ENCODE measurements around the gene LRRC27. TPM values are rescaled to one million over a fixed set of nuclear protein-coding genes. Genes with fewer than 3 reads are reported as not detected.

LRRC27 gene
- total RNA-seq, 1 donor from 2014 or later = 3.8 TPM

DNA sequence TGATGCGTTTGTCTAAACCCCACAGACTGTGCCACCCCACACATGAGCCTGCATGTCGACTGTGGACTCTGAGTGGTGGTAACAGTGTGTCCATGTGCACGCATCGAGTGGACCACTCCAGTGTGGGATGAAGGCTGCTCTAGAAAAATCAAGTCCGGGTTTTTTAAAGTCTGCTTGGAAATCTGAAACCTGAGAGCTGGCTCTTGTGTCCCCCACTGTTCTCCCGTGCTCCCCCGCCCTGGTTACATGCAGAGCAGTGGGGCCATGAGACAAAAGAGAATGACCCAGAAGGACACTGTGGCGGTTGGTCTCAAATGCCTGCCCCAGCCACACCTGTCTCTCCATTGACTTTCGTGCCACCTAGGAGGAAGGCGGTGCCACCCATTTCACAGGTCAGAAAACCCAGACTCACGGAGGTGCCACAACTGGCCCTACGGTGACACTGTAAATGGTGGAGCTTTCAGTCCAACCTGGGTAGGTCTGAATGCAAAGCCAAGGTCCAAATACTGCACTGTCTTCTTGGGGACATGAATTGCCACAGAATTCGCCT, 37.7 kb downstream of the LRRC27 start:
- intact Hi-C loops (cut with micrococcal nuclease) = no loop called here
- H3K27me3 ChIP-seq (ENCODE audit: low read depth) = peaks cover 4% of the 10 kb centered on the region
- no peak for TF ChIP-seq CTCF (IDR thresholded peaks at IDR 0.05; ENCODE audit: borderline replicate concordance)
- H3K4me1 ChIP-seq = no peaks in the 10 kb centered on the region
- no peak overlapping the region for H3K4me3 ChIP-seq
- peaks cover 22% of the 10 kb centered on the region for H3K36me3 ChIP-seq
- no peak overlapping the region for H3K27ac ChIP-seq (replicated peaks)
- peaks cover 9% of the 10 kb centered on the region for H3K9me3 ChIP-seq (replicated peaks)
- DNase-seq = no peak

- Histone ChIP-seq H3K27me3 (ENCODE audit: low read depth) (peaks cover 4% of the 10 kb centered on the region), H3K27ac (replicated peaks) (no peak overlapping the region), H3K4me1 (no peaks in the 10 kb centered on the region), H3K36me3 (peaks cover 16% of the 10 kb centered on the region), H3K9me3 (replicated peaks) (peaks cover 9% of the 10 kb centered on the region), H3K4me3 (no peak overlapping the region)
- DNase-seq = no peak
- no peak for TF ChIP-seq CTCF (IDR thresholded peaks at IDR 0.05; ENCODE audit: borderline replicate concordance)
- intact Hi-C loops (cut with micrococcal nuclease) = no loop called here
Observed at GRCh38 chr10:132370426-132371340, 38.7 kb downstream of the LRRC27 start.

GRCh38 chr10:132371641-132372081, 39.7 kb downstream of the LRRC27 start:
- Histone ChIP-seq H3K9me3 (replicated peaks) (peaks cover 9% of the 10 kb centered on the region), H3K4me3 (no peak overlapping the region), H3K36me3 (peaks cover 7% of the 10 kb centered on the region), H3K4me1 (no peaks in the 10 kb centered on the region), H3K27ac (replicated peaks) (no peak overlapping the region), H3K27me3 (ENCODE audit: low read depth) (peaks cover 4% of the 10 kb centered on the region)
- intact Hi-C loops (cut with micrococcal nuclease) = no loop called here
- DNase-seq = no peak
- TF ChIP-seq CTCF (IDR thresholded peaks at IDR 0.05; ENCODE audit: borderline replicate concordance) = no peak

DNA sequence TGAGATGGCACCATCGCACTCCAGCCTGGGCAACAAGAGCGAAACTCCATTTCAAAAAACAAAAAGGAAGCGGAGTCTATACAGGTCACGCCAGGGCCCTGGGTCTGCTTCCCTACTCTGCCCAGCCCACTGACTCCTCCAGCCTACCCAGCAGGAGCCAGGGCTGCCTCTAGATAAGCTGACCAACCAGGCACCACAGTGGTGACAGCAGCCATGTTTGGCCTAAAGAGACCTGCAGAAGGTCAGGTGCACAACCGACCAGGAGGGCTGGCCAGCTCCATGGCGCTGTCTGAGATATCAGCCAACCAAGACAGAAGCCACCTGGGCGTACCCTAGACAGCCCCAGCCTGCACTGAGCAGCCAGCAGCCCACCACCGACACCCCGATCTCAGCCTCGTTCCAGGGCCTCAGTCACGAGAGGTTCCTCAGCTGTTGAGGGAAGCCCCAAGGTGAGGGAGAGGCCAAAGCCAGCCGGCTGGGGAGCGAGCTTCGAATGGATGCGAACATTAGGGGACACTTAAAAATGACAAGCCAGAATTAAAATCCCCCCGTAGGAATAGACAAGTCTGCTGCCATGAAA, 40.6 kb downstream of the LRRC27 start:
- peaks cover 4% of the 10 kb centered on the region for H3K27me3 ChIP-seq (ENCODE audit: low read depth)
- DNase-seq = no peak
- no peak for TF ChIP-seq CTCF (IDR thresholded peaks at IDR 0.05; ENCODE audit: borderline replicate concordance)
- no peak overlapping the region for H3K27ac ChIP-seq (replicated peaks)
- H3K9me3 ChIP-seq (replicated peaks) = peaks cover 7% of the 10 kb centered on the region
- H3K36me3 ChIP-seq = no peaks in the 10 kb centered on the region
- no peak overlapping the region for H3K4me3 ChIP-seq
- intact Hi-C loops (cut with micrococcal nuclease) = no loop called here
- H3K4me1 ChIP-seq = no peaks in the 10 kb centered on the region

DNA sequence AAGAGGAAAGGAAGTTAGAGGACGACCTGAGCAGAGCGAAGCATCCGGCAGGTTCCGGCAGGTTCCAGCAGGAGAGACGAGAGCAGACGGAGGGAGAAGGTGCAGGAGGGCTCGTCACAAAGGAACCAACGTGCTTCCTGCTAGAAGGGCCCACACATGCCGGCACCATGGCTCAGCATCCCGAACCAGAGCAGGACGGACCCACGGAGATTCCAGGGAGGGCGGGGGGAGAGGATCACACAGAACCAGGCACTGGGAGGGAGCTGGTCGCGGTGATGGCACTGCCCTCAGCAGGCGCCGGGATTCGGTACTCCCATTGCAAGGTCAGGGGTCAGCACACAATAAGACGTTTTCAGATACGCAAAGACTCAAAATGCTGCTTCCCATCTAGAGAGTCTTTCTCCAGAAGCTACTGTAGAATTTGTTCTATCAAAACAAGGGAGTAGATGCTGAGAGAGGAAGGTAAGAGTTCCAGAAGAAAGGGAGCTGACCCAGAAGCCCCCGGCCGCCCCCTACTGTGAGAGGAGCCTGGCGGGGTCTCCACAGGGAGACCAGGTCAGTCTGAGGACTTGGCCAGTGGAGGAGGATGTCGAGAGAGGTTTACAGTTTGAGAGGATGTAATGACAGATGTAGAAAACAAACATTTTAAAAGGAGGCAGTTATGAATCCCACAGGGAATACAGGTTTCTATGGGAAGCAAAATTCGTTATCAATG, 41.4 kb downstream of the LRRC27 start:
- intact Hi-C loops (cut with micrococcal nuclease) = no loop called here
- no peak for DNase-seq
- no peak for TF ChIP-seq CTCF (IDR thresholded peaks at IDR 0.05; ENCODE audit: borderline replicate concordance)
- Histone ChIP-seq H3K36me3 (no peaks in the 10 kb centered on the region), H3K4me1 (no peaks in the 10 kb centered on the region), H3K9me3 (replicated peaks) (no peaks in the 10 kb centered on the region), H3K4me3 (no peak overlapping the region), H3K27ac (replicated peaks) (no peak overlapping the region), H3K27me3 (ENCODE audit: low read depth) (peaks cover 4% of the 10 kb centered on the region)
